ENCODE measurements around the gene DIS3L2.
"Not testable (repeated sequence)": the region's sequence is repeated elsewhere in the genome, so short reads cannot be mapped to it uniquely, and the experiment has no call there.

Gene DIS3L2

GRCh38 chr2:232332940-232333259 lies 371.4 kb downstream of the DIS3L2 start:
- Histone ChIP-seq H3K4me2 (ENCODE audit: low read length) (no peak overlapping the region), H3K27ac (ENCODE audit: low read depth, low read length, poor library complexity, severe bottlenecking) (no peak overlapping the region), H4K20me1 (ENCODE audit: insufficient read depth, low read length) (no peaks in the 10 kb centered on the region), H2AFZ (ENCODE audit: low read length) (no peak overlapping the region), H3K4me3 (ENCODE audit: low read depth, low read length, poor library complexity, severe bottlenecking) (no peak overlapping the region), H3K27me3 (ENCODE audit: insufficient read depth, low read length) (no peaks in the 10 kb centered on the region), H3K9me3 (ENCODE audit: low read length) (no peaks in the 10 kb centered on the region), H3K36me3 (ENCODE audit: insufficient read depth, low read length) (no peaks in the 10 kb centered on the region), H3F3A (ENCODE audit: insufficient read depth, low read length) (no peaks in the 10 kb centered on the region), H3K4me1 (ENCODE audit: insufficient read depth, low read length, severe bottlenecking) (no peaks in the 10 kb centered on the region), H3K79me2 (ENCODE audit: insufficient read depth, low read length) (no peaks in the 10 kb centered on the region), H3K9ac (ENCODE audit: low read length) (no peak overlapping the region), H3K9me2 (ENCODE audit: low read depth, low read length) (no peaks in the 10 kb centered on the region)
- TF ChIP-seq EZH2 (IDR thresholded peaks at IDR 0.05; ENCODE audit: borderline replicate concordance, low read length) (no peak), CTCF (IDR thresholded peaks at IDR 0.05; ENCODE audit: low read length) (no peak)

- Histone ChIP-seq H3K4me2 (ENCODE audit: low read length) (no peak overlapping the region), H3K79me2 (ENCODE audit: insufficient read depth, low read length) (no peaks in the 10 kb centered on the region), H3K9me2 (ENCODE audit: low read depth, low read length) (no peaks in the 10 kb centered on the region), H3K4me3 (ENCODE audit: low read depth, low read length, poor library complexity, severe bottlenecking) (no peak overlapping the region), H3K4me1 (ENCODE audit: insufficient read depth, low read length, severe bottlenecking) (no peaks in the 10 kb centered on the region), H3K36me3 (ENCODE audit: insufficient read depth, low read length) (no peaks in the 10 kb centered on the region), H4K20me1 (ENCODE audit: insufficient read depth, low read length) (no peaks in the 10 kb centered on the region), H3K9ac (ENCODE audit: low read length) (no peak overlapping the region), H3K27me3 (ENCODE audit: insufficient read depth, low read length) (no peaks in the 10 kb centered on the region), H3K27ac (ENCODE audit: low read depth, low read length, poor library complexity, severe bottlenecking) (no peak overlapping the region), H3K9me3 (ENCODE audit: low read length) (no peaks in the 10 kb centered on the region), H3F3A (ENCODE audit: insufficient read depth, low read length) (no peaks in the 10 kb centered on the region), H2AFZ (ENCODE audit: low read length) (no peak overlapping the region)
- TF ChIP-seq CTCF (IDR thresholded peaks at IDR 0.05; ENCODE audit: low read length) (peak; percentile 65), EZH2 (IDR thresholded peaks at IDR 0.05; ENCODE audit: borderline replicate concordance, low read length) (no peak)
These were observed 372.0 kb downstream of the DIS3L2 start for GRCh38 chr2:232333361-232334135.

DNA sequence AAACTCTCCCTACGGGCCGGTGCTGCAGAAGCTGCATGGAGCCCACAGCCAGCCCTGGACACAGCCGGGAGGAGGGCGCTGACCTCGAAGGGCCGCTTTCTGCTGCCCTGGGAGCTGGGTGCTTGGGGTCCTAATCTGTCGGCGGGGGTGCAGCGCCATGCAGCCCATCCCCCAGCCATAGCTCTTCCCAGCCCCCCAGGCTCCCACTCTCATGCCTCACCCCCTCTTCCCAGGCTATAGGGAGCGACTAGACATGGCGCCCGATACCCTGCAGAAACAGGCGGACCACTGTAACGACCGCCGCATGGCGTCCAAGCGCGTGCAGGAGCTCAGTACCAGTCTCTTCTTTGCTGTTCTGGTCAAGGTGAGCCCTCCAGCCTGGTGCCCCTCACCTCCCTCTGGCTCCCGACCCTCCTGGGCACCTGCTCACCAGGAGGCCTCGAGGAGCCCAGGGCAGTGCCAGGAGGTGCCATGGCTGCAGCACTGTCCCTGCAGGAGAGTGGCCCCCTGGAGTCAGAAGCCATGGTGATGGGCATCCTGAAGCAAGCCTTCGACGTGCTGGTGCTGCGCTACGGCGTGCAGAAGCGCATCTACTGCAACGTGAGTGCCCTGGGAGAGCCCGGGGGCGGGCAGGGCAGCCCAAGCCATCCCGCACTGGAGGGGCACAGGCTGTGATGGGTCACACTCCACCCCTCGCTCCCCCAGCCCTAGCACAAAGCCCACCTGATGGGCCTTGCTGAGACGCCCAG lies 372.8 kb downstream of the DIS3L2 start:
- H3K9me3 ChIP-seq (ENCODE audit: low read length); H3F3A ChIP-seq (ENCODE audit: insufficient read depth, low read length); H3K4me1 ChIP-seq (ENCODE audit: insufficient read depth, low read length, severe bottlenecking); H4K20me1 ChIP-seq (ENCODE audit: insufficient read depth, low read length); H2AFZ ChIP-seq (ENCODE audit: low read length); H3K79me2 ChIP-seq (ENCODE audit: insufficient read depth, low read length); H3K27ac ChIP-seq (ENCODE audit: low read depth, low read length, poor library complexity, severe bottlenecking); H3K4me2 ChIP-seq (ENCODE audit: low read length); H3K36me3 ChIP-seq (ENCODE audit: insufficient read depth, low read length); H3K4me3 ChIP-seq (ENCODE audit: low read depth, low read length, poor library complexity, severe bottlenecking); H3K9me2 ChIP-seq (ENCODE audit: low read depth, low read length); H3K27me3 ChIP-seq (ENCODE audit: insufficient read depth, low read length); H3K9ac ChIP-seq (ENCODE audit: low read length): not testable (repeated sequence)

DNA sequence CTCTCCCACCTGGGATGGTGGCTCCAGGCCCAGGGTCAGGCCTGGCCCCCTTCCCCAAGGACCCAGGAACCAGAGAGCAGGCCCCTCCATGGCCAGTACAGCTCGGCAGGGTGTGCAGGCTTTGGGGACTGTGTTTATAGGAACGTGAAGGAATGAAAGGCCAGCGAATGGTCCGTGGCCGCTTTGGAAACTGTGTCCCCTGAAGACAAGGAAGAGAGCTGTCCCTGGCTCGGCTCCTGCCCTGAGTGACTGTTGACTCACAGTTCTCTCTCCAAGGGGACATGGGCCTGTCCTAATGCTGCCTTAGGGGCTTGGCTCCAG lies 373.3 kb downstream of the DIS3L2 start:
- not testable (repeated sequence) for H3K4me3 ChIP-seq (ENCODE audit: low read depth, low read length, poor library complexity, severe bottlenecking); H3K79me2 ChIP-seq (ENCODE audit: insufficient read depth, low read length); H3K4me1 ChIP-seq (ENCODE audit: insufficient read depth, low read length, severe bottlenecking); H3K27ac ChIP-seq (ENCODE audit: low read depth, low read length, poor library complexity, severe bottlenecking); H3F3A ChIP-seq (ENCODE audit: insufficient read depth, low read length); H3K9me3 ChIP-seq (ENCODE audit: low read length); H3K4me2 ChIP-seq (ENCODE audit: low read length); H4K20me1 ChIP-seq (ENCODE audit: insufficient read depth, low read length); H3K9ac ChIP-seq (ENCODE audit: low read length); H3K36me3 ChIP-seq (ENCODE audit: insufficient read depth, low read length); H3K27me3 ChIP-seq (ENCODE audit: insufficient read depth, low read length); H3K9me2 ChIP-seq (ENCODE audit: low read depth, low read length); H2AFZ ChIP-seq (ENCODE audit: low read length)

Data from OCI-LY1 (cell line).